SIG-M5 treated with dmso at 0.1 percent for 504 hours (cell line): ENCODE data around the gene HOXC11.

Experiments
- DNase-seq: peaks from one replicate; lab custom pipeline; 2025; ENCODE audit not compliant: unreplicated experiment; lab: John Stamatoyannopoulos, UW

Gene HOXC11

GRCh38 chr12:53942467-53942997 is 30.4 kb upstream of the HOXC11 start:
- no peak for DNase-seq

- no peak for DNase-seq
These were observed 28.7 kb upstream of the HOXC11 start for GRCh38 chr12:53944209-53944608.

- no peak for DNase-seq
These were observed 27.7 kb upstream of the HOXC11 start for GRCh38 chr12:53944907-53945847.

GRCh38 chr12:53947743-53948142 is 25.2 kb upstream of the HOXC11 start:
- DNase-seq, result no peak

GRCh38 chr12:53948650-53949593 is 24.0 kb upstream of the HOXC11 start:
- no peak for DNase-seq

GRCh38 chr12:53949631-53950436 is 23.1 kb upstream of the HOXC11 start:
- DNase-seq, result no peak

- no peak for DNase-seq
These were observed 22.5 kb upstream of the HOXC11 start for GRCh38 chr12:53950437-53950773.

GRCh38 chr12:53950789-53951576 is 21.9 kb upstream of the HOXC11 start:
- DNase-seq, result no peak

- no peak for DNase-seq
These were observed 21.2 kb upstream of the HOXC11 start for GRCh38 chr12:53951577-53952334.

GRCh38 chr12:53952335-53952694 is 20.6 kb upstream of the HOXC11 start:
- DNase-seq, result no peak

GRCh38 chr12:53952871-53953734 is 19.8 kb upstream of the HOXC11 start:
- no peak for DNase-seq

- DNase-seq, result no peak
These were observed 18.9 kb upstream of the HOXC11 start for GRCh38 chr12:53953831-53954693.

- DNase-seq, result no peak
These were observed 18.3 kb upstream of the HOXC11 start, which contains the start of gene HOXC12 for GRCh38 chr12:53954694-53955035. Gene HOXC12, plus strand, starts transcription at chr12:53954903. Its CDS starts 27 bp downstream, at chr12:53954930.

- DNase-seq, result no peak
These were observed 17.7 kb upstream of the HOXC11 start for GRCh38 chr12:53955036-53955775.

GRCh38 chr12:53955776-53956250 is 17.1 kb upstream of the HOXC11 start:
- no peak for DNase-seq

GRCh38 chr12:53956251-53956887 is 16.6 kb upstream of the HOXC11 start:
- DNase-seq, result no peak
